BJ (cell line): ENCODE data around the gene TAF1B. TPM values are rescaled to one million over a fixed set of nuclear protein-coding genes. Genes with fewer than 3 reads are reported as not detected.

Experiments
- CTCF ChIA-PET: fragments of 350-600 bp; formaldehyde crosslinking; extraction: SDS; loops from one replicate; lab custom pipeline; 2021; ENCODE audit warnings: antibody characterized with exemption, inconsistent platforms; lab: Yijun Ruan, JAX
- POLR2A ChIA-PET: fragments of 300-600 bp; sonication (Branson Sonifier 250); formaldehyde crosslinking; extraction: SDS; loops from one replicate; lab custom pipeline; 2021; ENCODE audit warnings: antibody characterized with exemption; lab: Charles Lee
- DNase-seq: peaks from one replicate; pipeline ENCODE4 v3.0.0-alpha.2; 2011; ENCODE audit warnings: low read depth
- H3K27me3 ChIP-seq: 2 replicates; pipeline ENCODE4 v1.6.0; 2011; ENCODE audit warnings: low read length; ENCODE audit not compliant: control insufficient read depth, insufficient read depth
- H3K36me3 ChIP-seq: 2 replicates; pipeline ENCODE4 v1.5.1; 2011; ENCODE audit warnings: low read length; ENCODE audit not compliant: control insufficient read depth, insufficient read depth
- H3K4me3 ChIP-seq: 2 replicates; pipeline ENCODE4 v1.5.1; 2011; ENCODE audit warnings: low read depth, mild to moderate bottlenecking, control low read depth, low read length
- polyA plus RNA-seq: library from polyadenylated mRNA; depleted of rRNA; stranded (reverse); fragments of >200 nt; gene quantifications from 2 replicates; pipeline ENCODE4 v1.2.3, GENCODE V29; 2011
- TF ChIP-seq, protein P1 (sequence below): IDR thresholded peaks from 2 replicates; pipeline ENCODE4 v1.5.1; 2011; ENCODE audit warnings: low read depth, mild to moderate bottlenecking, control low read depth, inconsistent platforms, low read length, moderate library complexity; ENCODE audit not compliant: insufficient read depth

The TAF1B gene
- polyA plus RNA-seq, 1 experiment: 7.6 TPM

DNA sequence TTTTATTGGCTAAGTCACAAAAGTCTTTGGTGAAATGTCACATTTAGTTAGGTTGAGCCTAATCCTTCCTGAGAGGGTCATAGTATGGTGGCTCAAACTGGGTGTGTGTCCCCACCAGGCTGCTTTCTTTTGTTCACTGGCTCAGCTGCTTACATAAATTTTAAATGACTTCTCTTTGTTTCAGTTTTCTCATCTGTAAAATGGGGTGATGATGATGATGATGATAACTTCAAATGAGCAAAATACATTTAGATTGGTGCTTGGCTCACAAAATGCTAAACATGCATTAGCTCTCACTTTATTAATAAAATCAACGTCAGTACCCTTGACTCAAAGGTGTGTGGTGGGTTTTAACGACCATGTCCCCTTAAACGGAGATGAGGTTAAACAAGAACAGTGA is 7.2 kb upstream of the TAF1B start:
- H3K36me3 ChIP-seq: no peaks in the 10 kb centered on the region
- ChIA-PET CTCF (interaction anchor here (0.6 to 1.8 kb wide), 2 partner anchors 23 to 928 kb away, joined by 5 to 11 read pairs; no protein-coding TSS in a partner anchor), POLR2A (interaction anchor here (1.0 kb wide), 1 partner anchor 148 kb away, joined by 5 read pairs; no protein-coding TSS in a partner anchor)

GRCh38 chr2:9836517-9836916 is 6.8 kb upstream of the TAF1B start:
- H3K4me3 ChIP-seq: no peak overlapping the region
- TF ChIP-seq, protein P1, sequence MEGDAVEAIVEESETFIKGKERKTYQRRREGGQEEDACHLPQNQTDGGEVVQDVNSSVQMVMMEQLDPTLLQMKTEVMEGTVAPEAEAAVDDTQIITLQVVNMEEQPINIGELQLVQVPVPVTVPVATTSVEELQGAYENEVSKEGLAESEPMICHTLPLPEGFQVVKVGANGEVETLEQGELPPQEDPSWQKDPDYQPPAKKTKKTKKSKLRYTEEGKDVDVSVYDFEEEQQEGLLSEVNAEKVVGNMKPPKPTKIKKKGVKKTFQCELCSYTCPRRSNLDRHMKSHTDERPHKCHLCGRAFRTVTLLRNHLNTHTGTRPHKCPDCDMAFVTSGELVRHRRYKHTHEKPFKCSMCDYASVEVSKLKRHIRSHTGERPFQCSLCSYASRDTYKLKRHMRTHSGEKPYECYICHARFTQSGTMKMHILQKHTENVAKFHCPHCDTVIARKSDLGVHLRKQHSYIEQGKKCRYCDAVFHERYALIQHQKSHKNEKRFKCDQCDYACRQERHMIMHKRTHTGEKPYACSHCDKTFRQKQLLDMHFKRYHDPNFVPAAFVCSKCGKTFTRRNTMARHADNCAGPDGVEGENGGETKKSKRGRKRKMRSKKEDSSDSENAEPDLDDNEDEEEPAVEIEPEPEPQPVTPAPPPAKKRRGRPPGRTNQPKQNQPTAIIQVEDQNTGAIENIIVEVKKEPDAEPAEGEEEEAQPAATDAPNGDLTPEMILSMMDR: no peak
- no peaks in the 10 kb centered on the region for H3K27me3 ChIP-seq
- POLR2A ChIA-PET: interaction anchor here (1.0 kb wide), 1 partner anchor 148 kb away, joined by 5 read pairs; no protein-coding TSS in a partner anchor
- H3K36me3 ChIP-seq: no peaks in the 10 kb centered on the region
- no peak for DNase-seq
- CTCF ChIA-PET: interaction anchor here (1.1 to 1.8 kb wide), 2 partner anchors 21 to 23 kb away, joined by 3 to 11 read pairs; no protein-coding TSS in a partner anchor

More for the DNA sequence above, 7.2 kb upstream of the TAF1B start:
- Histone ChIP-seq H3K27me3 (no peaks in the 10 kb centered on the region), H3K4me3 (no peak overlapping the region)
- TF ChIP-seq, protein P1: no peak
- DNase-seq: no peak

DNA sequence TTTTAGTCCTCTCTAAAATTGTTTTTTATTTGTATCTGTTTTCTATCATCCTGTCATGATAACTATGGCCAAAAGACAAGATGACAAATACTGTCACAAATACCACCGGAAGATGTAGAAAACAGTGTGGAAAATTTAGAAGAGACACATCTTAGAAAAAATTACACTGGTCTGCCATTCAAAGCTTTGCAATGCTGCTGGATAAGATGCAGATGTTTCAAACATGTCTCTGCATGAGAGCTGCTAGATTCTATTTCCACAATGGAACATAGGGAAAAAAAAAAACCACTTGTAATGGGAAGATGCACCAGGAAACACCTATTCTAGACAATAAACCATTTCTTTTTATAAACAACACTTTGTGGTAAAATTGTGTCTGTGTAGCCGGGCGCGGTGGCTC is 5.8 kb upstream of the TAF1B start:
- CTCF ChIA-PET: interaction anchor here (1.1 to 1.8 kb wide), 2 partner anchors 22 to 24 kb away, joined by 3 to 11 read pairs; no protein-coding TSS in a partner anchor

GRCh38 chr2:9838391-9838790 is 4.9 kb upstream of the TAF1B start:
- DNase-seq: no peak
- ChIA-PET CTCF (interaction anchor here (1.4 to 7.2 kb wide), 2 partner anchors 18 to 24 kb away, joined by 3 to 47 read pairs; no protein-coding TSS in a partner anchor), POLR2A (no interaction called here)
- TF ChIP-seq, protein P1: no peak
- Histone ChIP-seq H3K36me3 (no peaks in the 10 kb centered on the region), H3K27me3 (no peaks in the 10 kb centered on the region), H3K4me3 (no peak overlapping the region)

More for the DNA sequence above, 5.8 kb upstream of the TAF1B start:
- POLR2A ChIA-PET: no interaction called here
- TF ChIP-seq, protein P1: no peak
- DNase-seq: no peak
- Histone ChIP-seq H3K4me3 (no peak overlapping the region), H3K36me3 (no peaks in the 10 kb centered on the region), H3K27me3 (no peaks in the 10 kb centered on the region)

DNA sequence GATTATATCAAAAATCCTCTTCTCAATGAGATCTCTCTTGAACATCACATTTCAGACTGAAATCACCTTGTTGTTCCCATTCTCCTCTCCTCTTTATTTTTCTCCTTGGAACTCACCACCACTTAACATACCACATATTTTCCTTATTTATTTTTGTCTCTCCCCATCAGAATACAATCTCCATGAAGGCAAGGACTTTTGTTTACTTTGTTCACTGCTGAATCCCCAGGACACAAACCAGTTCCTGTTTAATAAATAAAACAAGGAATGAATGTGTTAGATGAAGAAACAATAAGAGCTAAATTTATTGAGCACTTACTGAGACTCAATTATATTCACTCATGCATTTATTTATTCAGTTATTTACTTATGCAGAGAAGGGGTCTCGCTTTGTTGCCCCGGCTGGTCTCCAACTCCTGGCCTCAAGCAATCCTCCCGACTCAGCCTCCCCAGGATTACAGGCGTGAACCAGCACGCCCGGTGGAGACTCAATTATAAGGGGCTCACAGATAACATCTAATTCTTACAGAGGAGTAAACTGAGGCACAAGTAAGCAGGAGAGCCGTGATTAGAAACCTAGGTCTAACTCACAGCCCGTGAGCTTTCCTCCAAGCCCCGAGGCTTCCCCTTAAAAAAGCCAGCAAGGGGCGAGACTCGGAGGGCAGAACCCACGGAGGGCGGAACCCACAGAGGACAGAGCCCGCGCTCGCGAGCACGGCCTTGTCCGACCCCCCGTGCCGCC is 616 bp upstream of the TAF1B start:
- POLR2A ChIA-PET: interaction anchor here (0.5 to 0.6 kb wide), 2 partner anchors 142 to 486 kb away, joined by 3 to 6 read pairs; no protein-coding TSS in a partner anchor
- Histone ChIP-seq H3K4me3 (peak overlapping the region; percentile 55), H3K27me3 (no peaks in the 10 kb centered on the region), H3K36me3 (peaks cover 1% of the 10 kb centered on the region; the same call in 1 of the 2 replicates)
- CTCF ChIA-PET: interaction anchor here (0.7 to 7.2 kb wide), 8 partner anchors 9 to 144 kb away, joined by 3 to 47 read pairs (median 4); no protein-coding TSS in a partner anchor
- no peak for DNase-seq
- TF ChIP-seq, protein P1: no peak
